KG1 (cell line): ENCODE data around the gene KRTAP24-1.

Experiments used
- DNase-seq: peaks from one replicate; lab custom pipeline; 2025; lab: John Stamatoyannopoulos, UW

KRTAP24-1 gene

DNA sequence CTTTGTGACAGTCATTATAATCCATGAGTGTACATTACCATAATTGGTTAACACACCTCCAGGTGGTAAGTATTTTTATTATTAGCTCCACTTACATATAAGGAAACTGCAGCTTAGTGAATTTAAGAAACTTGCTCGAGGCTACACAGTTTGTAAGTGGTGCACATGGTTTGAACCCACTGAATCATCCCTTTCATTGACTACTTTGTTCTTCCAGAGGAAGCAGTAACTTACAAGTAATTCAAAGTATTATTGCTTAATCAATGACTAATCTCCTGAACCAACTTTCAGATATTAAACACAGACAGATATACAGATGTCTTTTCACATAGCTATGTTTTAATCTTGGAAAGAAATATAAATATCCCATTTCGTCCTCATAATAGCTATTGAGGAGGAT lies 48.1 kb downstream of the KRTAP24-1 start:
- no peak for DNase-seq

DNA sequence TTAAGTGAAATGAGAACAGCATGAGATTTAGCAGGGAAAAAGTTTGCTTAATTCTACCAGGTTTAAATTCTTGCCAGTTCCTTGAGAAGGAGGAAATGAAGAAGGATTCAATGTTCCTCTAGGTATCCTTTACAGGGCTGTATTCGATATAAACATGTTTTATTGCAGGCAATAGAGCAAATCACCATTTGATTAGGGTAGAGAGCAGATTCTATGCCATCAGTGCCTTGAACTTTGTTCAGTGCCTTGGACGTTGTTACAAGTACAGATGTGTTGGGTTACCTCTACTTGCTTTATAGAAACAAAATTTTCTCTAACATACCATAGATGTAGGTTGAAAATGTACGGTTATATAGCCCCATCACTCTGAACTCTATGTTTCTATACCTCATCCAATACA lies 48.7 kb downstream of the KRTAP24-1 start:
- DNase-seq = no peak

DNA sequence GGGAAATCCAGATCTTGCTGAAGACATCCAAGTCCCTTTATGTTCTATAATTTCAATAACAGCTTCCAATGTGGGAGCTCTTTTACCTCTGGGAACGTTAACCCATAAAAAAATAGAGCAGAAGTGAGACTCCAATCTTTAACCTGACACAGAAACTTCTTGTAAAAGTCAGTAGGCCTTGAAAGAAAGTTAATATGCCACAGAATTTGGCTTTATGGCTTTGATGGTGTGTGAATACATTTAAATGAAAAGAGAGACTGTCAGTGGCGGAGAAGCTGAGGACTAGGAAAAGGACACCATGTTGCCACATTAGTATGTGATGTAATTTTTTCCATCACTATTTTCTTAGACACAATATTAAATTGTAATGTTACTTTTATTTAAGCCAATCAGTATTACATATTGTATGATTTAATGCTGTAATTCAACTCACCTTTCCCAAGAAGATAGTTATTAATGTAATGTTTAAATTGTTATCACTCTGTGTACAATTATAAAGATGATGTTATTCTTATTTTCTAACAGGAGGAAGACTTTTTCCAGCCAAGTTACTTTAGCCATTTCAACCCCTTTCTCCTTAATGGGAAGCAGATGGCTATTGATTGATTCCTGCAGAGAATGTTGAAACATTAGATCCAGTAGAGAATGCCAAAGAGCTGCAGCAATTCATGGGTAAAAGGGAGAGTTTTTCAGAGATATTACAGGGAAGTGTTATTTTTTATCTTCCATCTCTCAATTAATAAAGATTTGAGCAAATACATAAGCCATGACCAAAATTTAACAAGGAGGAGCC lies 49.3 kb downstream of the KRTAP24-1 start:
- DNase-seq = no peak

DNA sequence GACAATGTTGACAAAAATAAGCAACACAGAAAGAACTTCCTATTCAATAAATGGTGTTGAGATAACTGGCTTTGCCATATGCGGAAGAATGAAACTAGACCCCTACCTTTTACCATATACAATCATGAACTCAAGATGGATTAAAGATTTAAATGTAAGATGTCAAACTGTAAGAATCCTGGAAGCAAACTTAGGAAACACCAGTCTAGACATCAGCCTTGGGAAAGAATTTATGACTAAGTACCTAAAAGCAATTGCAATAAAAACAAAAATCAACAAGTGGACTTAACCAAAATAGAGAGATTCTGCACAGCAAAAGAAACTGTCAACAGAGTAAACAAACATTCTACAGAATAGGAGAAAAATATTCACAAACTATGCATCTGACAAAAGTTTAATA lies 50.7 kb downstream of the KRTAP24-1 start:
- no peak for DNase-seq
